Measurements from ENCODE around the gene ASB4. TPM values are rescaled to one million over a fixed set of nuclear protein-coding genes. Genes with fewer than 3 reads are reported as not detected.
A peak's percentile ranks its signal among the peaks of the same experiment; 100 is the strongest.

The ASB4 gene
- total and polyA plus RNA-seq, 4 donors, result 0.09 to 1.1 (median 0.38) TPM

GRCh38 chr7:95476904-95477594 lies 8.7 kb upstream of the ASB4 start:
- Histone ChIP-seq H3K27me3 (ENCODE audit: control insufficient read depth in 4 of 4, insufficient read depth in 4 of 4, low read length in 3 of 4) (no peaks in the 10 kb centered on the region), H3K27ac (ENCODE audit: low read depth in 1 of 2, low read length in 2 of 2) (no peak overlapping the region), H3K9me3 (ENCODE audit: control insufficient read depth in 4 of 4, low read length in 3 of 4) (no peaks in the 10 kb centered on the region), H3K4me3 (ENCODE audit: low read depth in 1 of 3, low read length in 3 of 3) (no peak overlapping the region), H3K9ac (ENCODE audit: low read depth in 1 of 2, low read length in 2 of 2) (peak overlapping the region in 1 of 2 donors; percentile 58), H3K4me1 (ENCODE audit: control insufficient read depth in 4 of 4, insufficient read depth in 4 of 4, low read length in 3 of 4) (peaks cover 0 to 14% (median 8%) of the 10 kb centered on the region in 4 donors), H3K36me3 (ENCODE audit: control insufficient read depth in 4 of 4, insufficient read depth in 3 of 4, low read depth in 1 of 4, low read length in 3 of 4) (no peaks in the 10 kb centered on the region)
- 10% methylated on average over 11 of the region's 11 CpGs for WGBS
- TF ChIP-seq SP1 (IDR thresholded peaks at IDR 0.05) (peak; percentile 5), RXRA (IDR thresholded peaks at IDR 0.05) (peak in 1 of 2 donors; percentile 6), CTCF (IDR thresholded peaks at IDR 0.05; ENCODE audit: low read depth, low read length, missing input control) (peak; percentile 89), HNF4A (conservative IDR thresholded peaks at IDR 0.05) (peak in 1 of 2 donors; percentile 16), ATF3 (IDR thresholded peaks at IDR 0.05) (no peak), RAD21 (IDR thresholded peaks at IDR 0.05) (peak; percentile 96 to 97), NR2F2 (IDR thresholded peaks at IDR 0.05) (no peak)
- DNase-seq (ENCODE audit: low spot score), result peak; percentile 41

GRCh38 chr7:95478272-95479037 lies 7.3 kb upstream of the ASB4 start:
- Histone ChIP-seq H3K4me3 (ENCODE audit: low read depth in 1 of 3, low read length in 3 of 3) (peak overlapping the region; percentile 6 to 25 (median 24)), H3K27ac (ENCODE audit: low read depth in 1 of 2, low read length in 2 of 2) (no peak overlapping the region), H3K27me3 (ENCODE audit: control insufficient read depth in 4 of 4, insufficient read depth in 4 of 4, low read length in 3 of 4) (no peaks in the 10 kb centered on the region), H3K36me3 (ENCODE audit: control insufficient read depth in 4 of 4, insufficient read depth in 3 of 4, low read depth in 1 of 4, low read length in 3 of 4) (no peaks in the 10 kb centered on the region), H3K4me1 (ENCODE audit: control insufficient read depth in 4 of 4, insufficient read depth in 4 of 4, low read length in 3 of 4) (peaks cover 0 to 14% (median 8%) of the 10 kb centered on the region in 4 donors), H3K9ac (ENCODE audit: low read depth in 1 of 2, low read length in 2 of 2) (peak overlapping the region in 1 of 2 donors; percentile 36), H3K9me3 (ENCODE audit: control insufficient read depth in 4 of 4, low read length in 3 of 4) (no peaks in the 10 kb centered on the region)
- no peak for DNase-seq (ENCODE audit: low spot score)
- WGBS, result 44% methylated on average over 18 of the region's 18 CpGs
- TF ChIP-seq RAD21 (IDR thresholded peaks at IDR 0.05), result peak; percentile 65 to 77
- no peak for TF ChIP-seq EGR1 (IDR thresholded peaks at IDR 0.05; ENCODE audit: low read depth in 2 of 2)
- peak; percentile 36 to 63 for TF ChIP-seq HNF4A (conservative IDR thresholded peaks at IDR 0.05)
- peak; percentile 86 for TF ChIP-seq YY1 (IDR thresholded peaks at IDR 0.05)
- TF ChIP-seq FOXA1 (IDR thresholded peaks at IDR 0.05), result no peak
- TF ChIP-seq HNF4G (IDR thresholded peaks at IDR 0.05), result no peak
- TF ChIP-seq ZBTB33 (IDR thresholded peaks at IDR 0.05), result no peak
- peak; percentile 21 for TF ChIP-seq CTCF (IDR thresholded peaks at IDR 0.05; ENCODE audit: low read depth, low read length, missing input control)
- TF ChIP-seq SP1 (IDR thresholded peaks at IDR 0.05), result peak; percentile 15
